HepG2 (cell line): ENCODE measurements around the gene AANAT. TPM values are rescaled to one million over a fixed set of nuclear protein-coding genes. Genes with fewer than 3 reads are reported as not detected.

Experiments
- CBX5 ChIP-seq: sonication (generic); formaldehyde crosslinking; IDR thresholded peaks from 2 replicates; pipeline ENCODE4 v1.4.0; 2020; ENCODE audit warnings: missing genetic modification reagents, borderline replicate concordance
- DNMT1 ChIP-seq: sonication (generic); formaldehyde crosslinking; IDR thresholded peaks from 2 replicates; pipeline ENCODE4 v1.5.1; 2020; ENCODE audit warnings: mild to moderate bottlenecking, missing genetic modification reagents
- EEA1 ChIP-seq: sonication (generic); formaldehyde crosslinking; IDR thresholded peaks from 2 replicates; pipeline ENCODE4 v1.5.1; 2020; ENCODE audit warnings: mild to moderate bottlenecking, missing genetic modification reagents, borderline replicate concordance
- FOXA1 ChIP-seq, 2 experiments: fragments of 450-650 bp in 1 of 2; sonication (generic) in 1 of 2; formaldehyde crosslinking in 1 of 2; IDR thresholded peaks; 2 replicates each; pipeline versions ENCODE4 v1.4.0 to v1.6.1; 2016 to 2020; ENCODE audit warnings: missing genetic modification reagents in 1 of 2
- GABPB1 ChIP-seq: IDR thresholded peaks from 2 replicates; pipeline ENCODE4 v1.6.1; 2016; ENCODE audit warnings: mild to moderate bottlenecking, missing genetic modification reagents, moderate library complexity, missing compliant biosample characterization
- GPN1 ChIP-seq: sonication (generic); formaldehyde crosslinking; IDR thresholded peaks from 2 replicates; pipeline ENCODE4 v1.5.1; 2020; ENCODE audit warnings: missing genetic modification reagents, borderline replicate concordance
- HOXA5 ChIP-seq: sonication (generic); formaldehyde crosslinking; IDR thresholded peaks from 2 replicates; pipeline ENCODE4 v1.4.0; 2020; ENCODE audit warnings: missing genetic modification reagents
- KDM2A ChIP-seq: sonication (generic); formaldehyde crosslinking; IDR thresholded peaks from 2 replicates; pipeline ENCODE4 v1.4.0; 2020; ENCODE audit warnings: low read depth, missing genetic modification reagents, borderline replicate concordance
- KLF12 ChIP-seq: sonication (generic); formaldehyde crosslinking; IDR thresholded peaks from 2 replicates; pipeline ENCODE4 v1.4.0; 2020; ENCODE audit warnings: missing genetic modification reagents, borderline replicate concordance
- KLF6 ChIP-seq: IDR thresholded peaks from 2 replicates; pipeline ENCODE4 v1.8.0; 2016; ENCODE audit warnings: missing biosample characterization, missing genetic modification reagents
- MED1 ChIP-seq: sonication (generic); formaldehyde crosslinking; IDR thresholded peaks from 2 replicates; pipeline ENCODE4 v1.4.0; 2020; ENCODE audit warnings: missing genetic modification reagents
- NCOA2 ChIP-seq: sonication (generic); formaldehyde crosslinking; IDR thresholded peaks from 2 replicates; pipeline ENCODE4 v1.8.0; 2022; ENCODE audit warnings: inconsistent platforms
- PHF21A ChIP-seq: sonication (generic); formaldehyde crosslinking; IDR thresholded peaks from 2 replicates; pipeline ENCODE4 v1.5.0; 2020; ENCODE audit warnings: mild to moderate bottlenecking, missing genetic modification reagents
- POLR2AphosphoS5 ChIP-seq: IDR thresholded peaks from 2 replicates; pipeline ENCODE4 v1.6.1; 2012; ENCODE audit warnings: low read depth, low read length
- SALL2 ChIP-seq: sonication (generic); formaldehyde crosslinking; IDR thresholded peaks from 2 replicates; pipeline ENCODE4 v1.8.1; 2023; ENCODE audit warnings: mild to moderate bottlenecking, missing genetic modification reagents, inconsistent platforms
- SMAD1 ChIP-seq: sonication (generic); formaldehyde crosslinking; IDR thresholded peaks from 2 replicates; pipeline ENCODE4 v1.4.0; 2020; ENCODE audit warnings: missing genetic modification reagents, low read depth, mild to moderate bottlenecking, borderline replicate concordance
- TCF12 ChIP-seq, 2 experiments: fragments of 450-650 bp in 1 of 2; sonication (generic) in 1 of 2; formaldehyde crosslinking in 1 of 2; IDR thresholded peaks; 2 replicates each; pipeline versions ENCODE4 v1.6.1 to v1.8.0; 2017 to 2022; ENCODE audit warnings: antibody characterized with exemption in 1 of 2, mild to moderate bottlenecking in 1 of 2, missing genetic modification reagents in 1 of 2, moderate library complexity in 1 of 2
- XBP1 ChIP-seq: sonication (generic); formaldehyde crosslinking; IDR thresholded peaks from 2 replicates; pipeline ENCODE4 v1.5.0; 2020; ENCODE audit warnings: missing genetic modification reagents
- ZC3H13 ChIP-seq: sonication (generic); formaldehyde crosslinking; IDR thresholded peaks from 2 replicates; pipeline ENCODE4 v1.8.1; 2023; ENCODE audit warnings: mild to moderate bottlenecking, missing genetic modification reagents, moderate library complexity
- ZNF138 ChIP-seq: sonication (generic); formaldehyde crosslinking; IDR thresholded peaks from 2 replicates; pipeline ENCODE4 v1.5.0; 2020; ENCODE audit warnings: mild to moderate bottlenecking, low read depth, missing genetic modification reagents
- ZNF678 ChIP-seq: sonication (generic); formaldehyde crosslinking; IDR thresholded peaks from 2 replicates; pipeline ENCODE4 v1.4.0; 2020; ENCODE audit warnings: mild to moderate bottlenecking, missing genetic modification reagents
- polyA plus RNA-seq, 8 experiments: library from polyadenylated mRNA; depleted of rRNA in 3 of 8; stranded (reverse) in 7 of 8; unstranded in 1 of 8; fragments of >200 nt; fragmentation: Illumina TruSeq in 4 of 8; extraction: Trizol in 4 of 8; gene quantifications; 2 replicates each; pipeline versions ENCODE4 v1.2.1 to v1.2.3, GENCODE V29; 2011 to 2016; ENCODE audit warnings: low read depth in 4 of 8, missing spikeins in 1 of 8, mixed read lengths in 1 of 8; ENCODE audit not compliant: insufficient read depth in 1 of 8
- total RNA-seq, 5 experiments: library from RNA; depleted of rRNA; stranded (reverse); fragments of >200 nt; fragmentation: Illumina TruSeq; extraction: Trizol; gene quantifications; 2 replicates each; pipeline ENCODE4 v1.2.3, GENCODE V29; 2016; ENCODE audit warnings: low read depth in 1 of 5
- TF ChIP-seq, protein P1 (sequence below): sonication (generic); formaldehyde crosslinking; IDR thresholded peaks from 2 replicates; pipeline ENCODE4 v1.4.0; 2020; ENCODE audit warnings: missing genetic modification reagents
- TF ChIP-seq, protein P2 (sequence below): IDR thresholded peaks from 2 replicates; pipeline ENCODE4 v1.6.1; 2018; ENCODE audit warnings: missing genetic modification reagents, mild to moderate bottlenecking, missing compliant biosample characterization
- TF ChIP-seq, protein P3 (sequence below): sonication (generic); formaldehyde crosslinking; IDR thresholded peaks from 2 replicates; pipeline ENCODE4 v1.8.1; 2023; ENCODE audit warnings: mild to moderate bottlenecking, inconsistent platforms, moderate library complexity, missing genetic modification reagents, borderline replicate concordance

Gene AANAT
- total and polyA plus RNA-seq, 2 of the 13 experiments (the other 11 are each of a cell fraction or from before 2014, with no cell fraction given), result 0.07 TPM; not detected in 1

DNA sequence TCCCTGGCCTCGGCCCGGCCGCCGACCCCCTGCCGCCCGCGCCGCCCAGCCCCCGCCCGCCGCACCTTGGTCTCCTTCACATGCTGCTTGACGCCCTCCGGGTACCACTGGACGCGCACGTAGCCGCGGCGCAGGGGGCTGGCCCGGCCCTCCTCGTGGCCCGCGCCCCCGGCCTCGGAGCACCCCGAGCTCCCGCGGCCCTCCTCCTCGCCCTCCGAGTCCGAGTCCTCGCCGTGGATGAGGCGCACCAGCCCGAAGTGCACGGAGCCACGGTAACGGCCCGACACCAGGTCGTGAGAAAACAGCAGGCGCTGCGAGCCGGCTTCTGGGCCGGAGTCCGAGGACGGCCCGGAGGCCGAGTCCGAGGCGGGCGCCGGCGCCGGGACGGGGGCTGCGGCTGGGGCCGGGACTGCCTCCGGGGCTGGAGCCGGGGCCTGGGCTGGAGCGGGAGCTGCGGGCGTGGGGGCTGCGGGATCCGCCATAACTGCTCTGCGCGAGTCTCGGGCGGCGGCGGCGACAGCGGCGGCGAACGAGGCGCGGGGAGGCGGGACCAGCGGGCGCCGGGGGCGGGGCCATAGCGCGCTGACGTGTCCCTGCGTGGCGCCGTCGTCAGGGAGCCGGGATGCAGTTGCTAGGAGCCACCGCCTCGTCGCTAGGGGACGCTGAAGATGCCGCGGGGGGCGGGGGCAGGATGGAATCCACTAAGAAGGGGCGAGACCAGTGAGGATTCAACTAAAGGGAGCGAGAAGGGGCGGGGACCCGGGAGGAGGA is 14.6 kb upstream of the AANAT start, which contains the start of gene UBE2O (continued):
- peak; percentile 43; the same call in 1 of the 2 replicates for TF ChIP-seq DNMT1
- TF ChIP-seq POLR2AphosphoS5, result peak; percentile 55; the same call in 1 of the 2 replicates
- TF ChIP-seq TCF12 (IDR thresholded peaks at IDR 0.05), result no peak
- TF ChIP-seq TCF12 (CRISPR knock-in tag; IDR thresholded peaks at IDR 0.05), result peak; percentile 81; the same call in 1 of the 2 replicates
- TF ChIP-seq SALL2 (CRISPR knock-in tag), result peak; percentile 82
- TF ChIP-seq, protein P1, sequence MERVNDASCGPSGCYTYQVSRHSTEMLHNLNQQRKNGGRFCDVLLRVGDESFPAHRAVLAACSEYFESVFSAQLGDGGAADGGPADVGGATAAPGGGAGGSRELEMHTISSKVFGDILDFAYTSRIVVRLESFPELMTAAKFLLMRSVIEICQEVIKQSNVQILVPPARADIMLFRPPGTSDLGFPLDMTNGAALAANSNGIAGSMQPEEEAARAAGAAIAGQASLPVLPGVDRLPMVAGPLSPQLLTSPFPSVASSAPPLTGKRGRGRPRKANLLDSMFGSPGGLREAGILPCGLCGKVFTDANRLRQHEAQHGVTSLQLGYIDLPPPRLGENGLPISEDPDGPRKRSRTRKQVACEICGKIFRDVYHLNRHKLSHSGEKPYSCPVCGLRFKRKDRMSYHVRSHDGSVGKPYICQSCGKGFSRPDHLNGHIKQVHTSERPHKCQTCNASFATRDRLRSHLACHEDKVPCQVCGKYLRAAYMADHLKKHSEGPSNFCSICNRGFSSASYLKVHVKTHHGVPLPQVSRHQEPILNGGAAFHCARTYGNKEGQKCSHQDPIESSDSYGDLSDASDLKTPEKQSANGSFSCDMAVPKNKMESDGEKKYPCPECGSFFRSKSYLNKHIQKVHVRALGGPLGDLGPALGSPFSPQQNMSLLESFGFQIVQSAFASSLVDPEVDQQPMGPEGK (CRISPR knock-in tag), result peak; percentile 76
- peak; percentile 97 for TF ChIP-seq XBP1 (CRISPR knock-in tag)
- TF ChIP-seq EEA1, result peak; percentile 78
- no peak for TF ChIP-seq CBX5 (CRISPR knock-in tag)
- TF ChIP-seq, protein P2, sequence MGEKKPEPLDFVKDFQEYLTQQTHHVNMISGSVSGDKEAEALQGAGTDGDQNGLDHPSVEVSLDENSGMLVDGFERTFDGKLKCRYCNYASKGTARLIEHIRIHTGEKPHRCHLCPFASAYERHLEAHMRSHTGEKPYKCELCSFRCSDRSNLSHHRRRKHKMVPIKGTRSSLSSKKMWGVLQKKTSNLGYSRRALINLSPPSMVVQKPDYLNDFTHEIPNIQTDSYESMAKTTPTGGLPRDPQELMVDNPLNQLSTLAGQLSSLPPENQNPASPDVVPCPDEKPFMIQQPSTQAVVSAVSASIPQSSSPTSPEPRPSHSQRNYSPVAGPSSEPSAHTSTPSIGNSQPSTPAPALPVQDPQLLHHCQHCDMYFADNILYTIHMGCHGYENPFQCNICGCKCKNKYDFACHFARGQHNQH, result 0 out of 2 replicates have a peak, but pooled peaks have one; percentile 27
- TF ChIP-seq, protein P3, sequence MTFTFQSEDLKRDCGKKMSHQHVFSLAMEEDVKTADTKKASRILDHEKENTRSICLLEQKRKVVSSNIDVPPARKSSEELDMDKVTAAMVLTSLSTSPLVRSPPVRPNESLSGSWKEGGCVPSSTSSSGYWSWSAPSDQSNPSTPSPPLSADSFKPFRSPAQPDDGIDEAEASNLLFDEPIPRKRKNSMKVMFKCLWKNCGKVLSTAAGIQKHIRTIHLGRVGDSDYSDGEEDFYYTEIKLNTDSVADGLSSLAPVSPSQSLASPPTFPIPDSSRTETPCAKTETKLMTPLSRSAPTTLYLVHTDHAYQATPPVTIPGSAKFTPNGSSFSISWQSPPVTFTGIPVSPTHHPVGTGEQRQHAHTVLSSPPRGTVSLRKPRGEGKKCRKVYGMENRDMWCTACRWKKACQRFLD, result peak; percentile 67; the same call in 1 of the 2 replicates
- no peak for TF ChIP-seq FOXA1 (IDR thresholded peaks at IDR 0.05)
- 0 out of 2 replicates have a peak, but pooled peaks have one; percentile 7 for TF ChIP-seq FOXA1 (CRISPR knock-in tag; IDR thresholded peaks at IDR 0.05)
- TF ChIP-seq KLF6, result peak; percentile 50
- peak; percentile 10; the same call in 1 of the 2 replicates for TF ChIP-seq MED1 (CRISPR knock-in tag)
- TF ChIP-seq KLF12 (CRISPR knock-in tag), result peak; percentile 70
- peak; percentile 60; the same call in 1 of the 2 replicates for TF ChIP-seq GABPB1 (CRISPR knock-in tag)
- TF ChIP-seq PHF21A (CRISPR knock-in tag), result no peak
- peak; percentile 68; the same call in 1 of the 2 replicates for TF ChIP-seq KDM2A
- TF ChIP-seq HOXA5 (CRISPR knock-in tag), result no peak
- 0 out of 2 replicates have a peak, but pooled peaks have one; percentile 12 for TF ChIP-seq ZNF678
- TF ChIP-seq GPN1 (CRISPR knock-in tag), result no peak
- no peak for TF ChIP-seq SMAD1 (CRISPR knock-in tag)
- 0 out of 2 replicates have a peak, but pooled peaks have one; percentile 4 for TF ChIP-seq NCOA2 (CRISPR knock-in tag)
- peak; percentile 53; the same call in 1 of the 2 replicates for TF ChIP-seq ZC3H13
- 0 out of 2 replicates have a peak, but pooled peaks have one; percentile 9 for TF ChIP-seq ZNF138 (CRISPR knock-in tag)
